OCI-LY1 (cell line): ENCODE results near the gene CDC42EP2.

Source experiments
- CTCF ChIP-seq: fragments of 200-600 bp; sonication (generic), shearing (Covaris generic); IDR thresholded peaks from 2 replicates; pipeline ENCODE4 v1.5.1; 2017; ENCODE audit warnings: mild to moderate bottlenecking, antibody characterized with exemption, low read length, moderate library complexity, mixed read lengths
- EZH2 ChIP-seq: fragments of 200-600 bp; sonication (generic), shearing (Covaris generic); IDR thresholded peaks from 2 replicates; pipeline ENCODE4 v1.8.0; 2017; ENCODE audit warnings: borderline replicate concordance, mixed run types, mild to moderate bottlenecking, antibody characterized with exemption, low read length, moderate library complexity, mixed read lengths

- TF ChIP-seq CTCF (no peak), EZH2 (no peak)
These were observed 25.7 kb upstream of the CDC42EP2 start for GRCh38 chr11:65288706-65289536.
